ENCODE data around the gene BMS1. TPM values are rescaled to one million over a fixed set of nuclear protein-coding genes. Genes with fewer than 3 reads are reported as not detected.

Gene BMS1
- total and polyA plus RNA-seq, 2 of the 4 experiments (the other 2 are of a cell fraction), result 7.5 to 22.9 TPM

GRCh38 chr10:42769173-42769572, 13.4 kb upstream of the BMS1 start:
- Histone ChIP-seq H2BK120ac (ENCODE audit: low read depth, low read length) (no peak overlapping the region), H3K27me3 (ENCODE audit: control insufficient read depth, insufficient read depth, low read length) (no peaks in the 10 kb centered on the region), H3K18ac (ENCODE audit: low read depth, low read length) (no peak overlapping the region), H4K8ac (ENCODE audit: low read depth in 2 of 2, low read length in 2 of 2) (no peak overlapping the region), H3K9me3 (ENCODE audit: control insufficient read depth, insufficient read depth, low read length) (no peaks in the 10 kb centered on the region; the same call in 1 of the 2 replicates), H3K79me1 (ENCODE audit: low read depth in 1 of 2, low read length in 2 of 2) (no peaks in the 10 kb centered on the region), H4K20me1 (ENCODE audit: insufficient read depth, low read length) (no peaks in the 10 kb centered on the region), H4K5ac (ENCODE audit: low read depth, low read length) (no peak overlapping the region), H3K4me3 (ENCODE audit: insufficient read depth, low read depth, low read length) (no peak overlapping the region), H3K27ac (ENCODE audit: insufficient read depth, low read length) (no peak overlapping the region), H2BK20ac (ENCODE audit: low read depth, low read length) (no peak overlapping the region), H2AK9ac (replicated peaks; ENCODE audit: low read depth, low read length, poor library complexity) (no peak overlapping the region), H2BK5ac (ENCODE audit: low read depth, low read length, poor library complexity, severe bottlenecking) (no peak overlapping the region), H3K14ac (replicated peaks; ENCODE audit: low read depth, low read length) (no peak overlapping the region), H2AFZ (replicated peaks; ENCODE audit: low read length, poor library complexity) (no peak overlapping the region), H3K56ac (ENCODE audit: extremely low read depth, insufficient read depth, low read length) (no peak overlapping the region), H2BK15ac (ENCODE audit: low read depth, low read length) (no peak overlapping the region), H3K4ac (ENCODE audit: low read depth, low read length) (no peak overlapping the region), H3K4me2 (ENCODE audit: low read depth, low read length) (no peak overlapping the region), H3K9ac (ENCODE audit: low read depth, low read length) (no peak overlapping the region), H3K9me1 (ENCODE audit: insufficient read depth, low read length) (no peaks in the 10 kb centered on the region), H3K36me3 (ENCODE audit: control insufficient read depth, insufficient read depth, low read length) (no peaks in the 10 kb centered on the region), H2AK5ac (ENCODE audit: low read depth, low read length) (no peak overlapping the region), H3K23ac (ENCODE audit: low read depth, low read length) (no peak overlapping the region), H3K4me1 (ENCODE audit: control insufficient read depth, insufficient read depth, low read length) (no peaks in the 10 kb centered on the region), H4K91ac (ENCODE audit: insufficient read depth, low read depth, low read length) (no peak overlapping the region)
- BruUV-seq (replicated peaks), result no TSS peak
- POLR2A ChIA-PET (ENCODE audit: unreplicated experiment), result no interaction called here
- CTCF ChIA-PET, result no interaction called here
- in situ Hi-C loops (cut with MboI; ENCODE audit: low sequenced_read_pairs), result no loop called here
- intact Hi-C loops (cut with micrococcal nuclease), result no loop called here
- dilution Hi-C loops (cut with HindIII; ENCODE audit: low sequenced_read_pairs, unreplicated experiment), result no loop called here
- TF ChIP-seq CHD1 (IDR thresholded peaks at IDR 0.05; ENCODE audit: low read depth, low read length) (no peak), RAD21 (IDR thresholded peaks at IDR 0.05; ENCODE audit: low read length) (no peak), NFE2L2 (IDR thresholded peaks at IDR 0.05; ENCODE audit: low read depth, low read length) (no peak), SMC3 (IDR thresholded peaks at IDR 0.05; ENCODE audit: low read depth, low read length) (no peak), RCOR1 (IDR thresholded peaks at IDR 0.05; ENCODE audit: insufficient replicate concordance, low read length) (no peak), FOS (IDR thresholded peaks at IDR 0.05; ENCODE audit: low read depth, low read length) (no peak), MAZ (IDR thresholded peaks at IDR 0.05; ENCODE audit: borderline replicate concordance, low read depth, low read length) (no peak), RFX5 (IDR thresholded peaks at IDR 0.05; ENCODE audit: low read depth, low read length) (no peak), BHLHE40 (IDR thresholded peaks at IDR 0.05; ENCODE audit: low read depth, low read length) (no peak), MAFK (IDR thresholded peaks at IDR 0.05; ENCODE audit: low read depth, low read length) (no peak), CEBPB (IDR thresholded peaks at IDR 0.05; ENCODE audit: low read depth, low read length) (no peak), POLR2A (IDR thresholded peaks at IDR 0.05; ENCODE audit: low read depth, low read length) (no peak), MXI1 (IDR thresholded peaks at IDR 0.05; ENCODE audit: borderline replicate concordance, low read depth, low read length) (no peak), USF2 (IDR thresholded peaks at IDR 0.05; ENCODE audit: low read depth, low read length) (no peak), ELK1 (IDR thresholded peaks at IDR 0.05; ENCODE audit: borderline replicate concordance, low read depth, low read length) (no peak)
- TF ChIP-seq, protein P1, sequence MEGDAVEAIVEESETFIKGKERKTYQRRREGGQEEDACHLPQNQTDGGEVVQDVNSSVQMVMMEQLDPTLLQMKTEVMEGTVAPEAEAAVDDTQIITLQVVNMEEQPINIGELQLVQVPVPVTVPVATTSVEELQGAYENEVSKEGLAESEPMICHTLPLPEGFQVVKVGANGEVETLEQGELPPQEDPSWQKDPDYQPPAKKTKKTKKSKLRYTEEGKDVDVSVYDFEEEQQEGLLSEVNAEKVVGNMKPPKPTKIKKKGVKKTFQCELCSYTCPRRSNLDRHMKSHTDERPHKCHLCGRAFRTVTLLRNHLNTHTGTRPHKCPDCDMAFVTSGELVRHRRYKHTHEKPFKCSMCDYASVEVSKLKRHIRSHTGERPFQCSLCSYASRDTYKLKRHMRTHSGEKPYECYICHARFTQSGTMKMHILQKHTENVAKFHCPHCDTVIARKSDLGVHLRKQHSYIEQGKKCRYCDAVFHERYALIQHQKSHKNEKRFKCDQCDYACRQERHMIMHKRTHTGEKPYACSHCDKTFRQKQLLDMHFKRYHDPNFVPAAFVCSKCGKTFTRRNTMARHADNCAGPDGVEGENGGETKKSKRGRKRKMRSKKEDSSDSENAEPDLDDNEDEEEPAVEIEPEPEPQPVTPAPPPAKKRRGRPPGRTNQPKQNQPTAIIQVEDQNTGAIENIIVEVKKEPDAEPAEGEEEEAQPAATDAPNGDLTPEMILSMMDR (conservative IDR thresholded peaks at IDR 0.05; ENCODE audit: low read depth, low read length), result no peak
- no peak for DNase-seq
- no peak for ATAC-seq (ENCODE audit: low read depth)
- WGBS, 2 experiments (ENCODE audit: extremely low coverage in 2 of 2, insufficient read length in 1 of 2), result 73% methylated on average over 3 of the region's 10 CpGs; no CpG with 5 or more reads in 1 of the 2 experiments

Measured in IMR-90 (cell line).